Ramos (cell line): Measurements from ENCODE around the gene RND3.

Experiments
- in situ Hi-C: fragments of 300-500 bp; cut with MboI; formaldehyde crosslinking; loops from one replicate; pipeline ENCODE4 v1.14.3; 2022; ENCODE audit warnings: low sequenced_read_pairs; ENCODE audit not compliant: unreplicated experiment

Gene RND3

DNA sequence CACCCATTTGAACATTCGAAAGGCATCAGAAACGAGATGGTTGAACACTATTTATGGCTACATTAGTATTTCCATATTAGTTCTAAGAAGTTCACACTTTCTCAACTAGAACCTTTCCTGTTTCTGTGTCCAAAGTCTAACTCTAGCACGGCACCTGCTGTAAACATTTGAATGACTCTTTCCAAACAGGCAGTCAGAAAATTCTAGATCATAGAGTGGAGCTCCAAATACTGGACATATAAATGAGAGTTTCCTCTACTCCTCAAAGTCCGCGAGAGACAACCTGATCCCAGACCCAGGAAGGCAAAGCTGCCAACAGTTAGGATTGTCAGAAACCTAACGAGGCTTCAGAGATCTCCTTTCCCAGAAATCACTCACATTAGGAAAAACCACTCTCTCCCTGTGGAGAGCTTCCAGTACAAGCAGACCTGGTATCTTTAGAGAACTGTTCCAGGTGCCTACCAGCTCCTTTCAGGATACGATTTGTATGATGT is 10.6 kb downstream of the RND3 start:
- in situ Hi-C loops = no loop called here

DNA sequence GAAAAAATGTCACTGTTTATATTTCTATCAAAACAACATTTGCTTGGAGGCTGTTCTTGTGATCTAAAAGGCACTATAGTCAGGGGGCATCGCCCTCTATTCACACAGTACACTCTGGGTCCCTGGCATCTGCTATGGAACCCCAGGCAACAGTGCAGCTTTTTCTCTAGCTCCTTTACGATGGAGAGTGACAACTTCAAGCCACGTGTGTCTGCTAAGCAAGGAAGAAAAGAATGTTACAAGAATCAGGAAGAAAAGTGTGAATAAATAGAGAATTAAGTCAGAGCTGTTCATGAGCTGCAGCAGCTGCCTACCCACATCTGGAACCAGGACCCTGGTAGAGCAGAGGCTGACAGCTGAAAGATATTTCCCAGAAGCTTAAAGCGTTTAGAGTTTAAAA is 11.2 kb downstream of the RND3 start:
- in situ Hi-C loops = no loop called here

DNA sequence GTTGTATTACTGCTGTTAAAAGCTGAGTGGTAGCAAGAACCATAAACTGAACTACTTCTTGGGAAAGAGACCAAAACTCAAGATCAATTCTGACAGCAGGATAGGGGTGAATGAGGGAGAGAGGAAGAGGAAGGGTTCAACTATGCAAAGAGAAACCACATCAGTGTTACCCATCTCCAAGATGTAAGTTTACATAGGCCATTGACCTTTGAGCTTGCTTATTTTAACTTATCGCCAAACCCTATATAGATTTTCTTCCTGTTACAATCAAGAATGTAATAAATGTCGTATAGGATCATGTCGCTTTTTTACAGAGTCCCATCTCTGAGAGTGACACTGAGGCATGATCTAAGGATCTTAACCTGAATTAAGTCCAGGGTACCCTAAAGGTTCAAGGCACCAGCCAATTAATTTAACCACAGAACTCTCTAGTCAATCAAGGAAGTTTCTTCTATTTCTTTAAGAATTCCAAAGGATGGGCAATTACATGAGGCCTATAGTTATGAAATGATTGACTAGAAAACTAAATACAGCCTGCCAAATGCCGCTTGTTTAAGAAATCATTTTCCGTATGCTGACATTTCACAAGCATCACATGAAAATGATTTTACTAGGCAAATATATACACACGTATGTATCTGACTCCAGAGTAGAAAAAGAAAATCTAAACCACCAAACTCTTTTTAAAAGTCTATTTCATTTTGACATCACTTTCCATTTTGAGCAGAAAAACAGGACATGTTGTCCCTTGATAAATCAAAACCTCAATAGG is 11.8 kb downstream of the RND3 start:
- in situ Hi-C loops = no loop called here

DNA sequence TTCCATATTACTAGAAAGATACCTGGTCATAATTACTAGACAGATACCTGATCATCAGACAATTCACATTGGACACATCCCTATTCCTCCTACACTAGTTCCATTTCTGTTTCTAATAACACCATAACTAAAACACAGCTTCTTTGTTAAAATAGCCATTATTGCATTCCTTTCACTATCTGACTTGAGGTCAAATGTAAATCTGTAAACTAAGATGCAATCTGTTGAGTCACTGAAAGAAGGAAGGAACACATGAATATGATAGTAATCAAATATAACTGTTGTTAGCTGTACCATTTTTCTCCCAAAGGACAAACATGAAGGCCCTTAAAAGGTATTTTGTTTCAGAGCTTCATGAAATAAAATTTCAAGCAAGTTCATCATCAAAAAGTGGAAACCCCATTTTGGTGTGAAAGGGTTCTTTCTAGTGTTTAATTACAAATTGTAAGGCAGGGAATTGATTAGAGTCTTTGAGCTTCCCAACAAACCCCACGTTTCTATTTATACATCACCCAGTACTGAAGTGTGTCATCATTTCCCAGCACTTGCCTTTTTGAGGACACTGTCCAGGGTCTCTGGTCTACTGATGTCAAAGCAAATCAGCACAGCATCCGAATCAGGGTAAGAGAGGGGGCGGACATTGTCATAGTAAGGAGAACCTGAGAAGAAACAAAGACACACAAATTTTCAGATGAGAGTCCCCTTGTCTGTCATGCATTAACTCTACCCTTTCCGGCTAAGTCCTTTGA is 13.0 kb downstream of the RND3 start:
- in situ Hi-C loops = no loop called here

DNA sequence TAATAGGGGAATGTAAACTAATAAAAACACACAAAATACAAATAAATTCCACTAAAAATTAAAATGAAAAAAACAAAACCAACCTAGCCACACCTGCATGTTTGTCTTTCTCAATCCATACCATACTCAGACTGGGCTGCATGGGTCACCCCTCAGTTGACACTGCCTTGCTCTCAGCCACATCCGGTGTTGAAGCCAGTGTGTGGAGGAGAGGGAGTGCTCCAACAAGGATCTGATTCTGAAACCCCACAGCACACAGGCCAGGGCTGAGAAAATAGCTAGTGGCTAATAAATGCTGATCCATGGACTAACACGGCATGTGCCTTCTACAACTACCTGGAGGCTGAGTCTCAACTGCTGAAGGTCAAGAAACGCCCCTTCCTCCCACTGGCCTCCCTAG is 13.7 kb downstream of the RND3 start:
- in situ Hi-C loops = no loop called here

DNA sequence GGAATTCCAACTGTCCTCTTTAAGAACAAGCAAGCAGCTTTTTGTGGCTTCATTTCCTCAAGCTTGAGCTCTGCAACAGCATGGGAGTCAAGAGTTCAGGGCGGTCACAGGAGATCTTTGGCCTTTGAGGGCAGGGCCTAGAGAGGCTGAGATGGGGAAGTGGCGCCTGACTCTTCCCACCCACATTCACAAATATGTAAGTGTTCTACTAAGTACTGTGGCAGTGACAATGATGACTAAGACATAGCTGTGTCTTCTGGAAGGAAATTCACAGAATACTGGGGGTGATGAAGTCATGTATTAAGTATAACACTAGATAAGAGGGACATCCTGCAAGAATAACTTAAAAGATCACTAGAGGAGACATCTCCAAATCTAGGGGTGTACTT is 15.0 kb downstream of the RND3 start:
- in situ Hi-C loops = no loop called here

DNA sequence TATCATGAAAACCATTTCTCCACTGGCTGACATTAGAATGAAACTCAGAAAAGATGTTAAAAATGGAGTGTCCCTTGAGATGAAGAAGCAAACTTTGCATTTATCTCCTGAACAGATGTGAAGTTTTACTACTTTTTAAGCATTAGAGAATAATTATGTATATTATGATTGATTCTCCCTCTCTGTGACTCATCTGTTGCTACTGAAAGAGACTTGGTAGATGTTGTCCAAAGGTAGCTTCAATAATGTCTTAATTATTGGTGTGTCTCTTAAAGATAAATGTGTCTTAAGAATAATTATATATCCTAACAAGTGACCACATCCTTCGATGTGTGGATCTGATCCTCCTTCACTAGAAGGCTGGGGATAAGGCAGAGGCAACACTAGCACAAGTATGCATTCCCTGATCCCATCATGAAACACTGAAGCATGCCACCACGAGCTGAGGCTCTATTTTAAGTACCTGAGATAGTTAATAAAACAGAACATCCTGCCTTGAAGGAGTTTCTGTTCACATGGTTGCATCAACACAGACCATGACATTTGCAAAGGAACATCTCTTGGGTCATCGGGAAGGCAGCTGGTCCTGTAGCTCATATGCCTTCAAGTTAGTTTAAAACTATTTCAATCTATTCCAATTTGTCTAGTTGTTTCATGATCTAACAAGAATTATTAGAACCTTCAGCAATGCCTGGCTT is 15.5 kb downstream of the RND3 start:
- in situ Hi-C loops = no loop called here

DNA sequence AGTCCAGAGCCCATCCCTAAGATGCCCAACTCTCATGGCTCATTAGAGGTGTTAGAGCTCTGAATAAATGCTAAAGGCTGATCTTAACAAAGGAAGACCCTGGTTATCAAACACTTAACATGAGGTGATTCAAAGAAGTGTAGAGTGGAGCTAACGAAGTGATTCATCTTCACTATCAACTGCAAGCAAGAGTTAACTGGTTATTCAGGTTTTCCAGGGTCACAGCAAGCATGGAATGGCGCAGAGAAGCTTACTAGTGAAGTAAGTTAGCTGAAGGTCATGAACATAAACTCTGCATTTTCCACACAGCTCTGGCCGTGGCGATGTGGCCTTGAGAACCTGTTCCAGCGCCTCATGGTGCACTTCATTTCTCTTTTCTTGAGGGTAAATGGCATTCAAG is 17.0 kb downstream of the RND3 start:
- in situ Hi-C loops = no loop called here

DNA sequence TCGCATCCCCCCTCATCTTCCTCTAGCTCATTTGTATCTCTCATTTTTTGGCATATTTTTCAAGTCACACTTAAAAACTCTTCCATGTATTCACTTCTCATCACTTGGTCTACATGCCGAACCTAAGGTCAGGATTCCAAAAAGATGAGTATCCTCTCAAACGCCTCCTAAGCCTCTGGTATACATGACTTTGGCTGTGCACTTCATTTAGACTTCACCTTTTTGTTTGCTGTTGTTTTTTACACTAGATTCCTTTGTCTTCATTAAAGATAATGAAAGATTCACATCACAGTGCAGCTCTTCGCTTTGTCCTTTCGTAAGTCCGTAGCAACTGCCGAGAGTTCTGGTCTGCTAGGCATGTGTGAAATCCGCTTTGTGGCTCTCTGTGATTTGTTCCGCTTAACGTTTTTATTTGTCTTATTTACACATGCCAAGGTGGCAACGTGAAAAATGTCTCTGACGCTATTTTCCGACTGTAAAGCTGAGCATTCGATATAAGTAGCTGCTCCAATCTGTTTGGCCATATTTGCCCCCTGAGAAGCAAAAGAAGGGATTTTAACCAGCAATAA is 17.7 kb downstream of the RND3 start:
- in situ Hi-C loops = no loop called here

DNA sequence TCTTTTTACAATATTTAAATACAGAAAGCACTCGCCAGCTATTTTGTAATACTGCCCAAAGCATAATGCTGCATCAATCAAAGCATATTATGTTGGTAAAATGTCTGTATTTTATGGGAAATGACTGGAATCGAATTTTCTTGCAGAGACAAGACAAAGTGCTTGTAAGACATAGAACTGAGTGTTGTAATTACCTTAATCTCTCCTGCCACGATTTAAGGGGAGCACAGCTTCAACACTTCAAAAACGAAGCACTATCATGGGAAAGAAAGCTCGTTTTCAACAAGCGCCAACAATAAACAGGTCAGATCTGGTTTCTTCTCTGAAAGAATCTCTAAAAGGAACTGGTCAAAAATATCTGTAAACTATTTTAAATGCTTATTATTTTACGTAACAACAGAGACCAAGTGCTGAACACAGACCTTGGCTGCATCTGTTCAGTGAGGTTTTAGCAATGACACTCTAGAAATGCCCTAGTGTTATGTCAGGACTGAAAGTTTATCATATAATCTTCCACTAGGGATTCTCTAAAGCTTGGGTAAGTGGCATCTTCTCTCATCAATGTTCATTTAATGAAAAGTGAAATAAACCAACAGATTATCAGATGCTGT is 19.0 kb downstream of the RND3 start:
- in situ Hi-C loops = no loop called here

DNA sequence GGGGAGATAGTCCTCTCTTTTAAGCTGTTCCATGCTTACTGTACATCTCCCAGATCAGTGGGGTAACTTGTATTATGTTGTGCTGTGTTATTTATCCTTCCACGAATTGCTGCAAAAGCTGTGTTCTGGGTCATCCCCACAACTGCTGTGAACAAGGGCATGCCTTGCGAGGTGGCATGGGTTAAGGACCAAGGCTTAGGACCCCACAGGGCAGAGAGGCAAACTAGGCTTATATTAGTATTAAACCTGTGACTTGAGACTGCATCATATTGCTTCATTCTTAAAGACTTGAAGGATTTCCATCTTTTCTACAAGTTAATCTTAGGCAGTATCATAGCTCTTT is 19.9 kb downstream of the RND3 start:
- in situ Hi-C loops = no loop called here

DNA sequence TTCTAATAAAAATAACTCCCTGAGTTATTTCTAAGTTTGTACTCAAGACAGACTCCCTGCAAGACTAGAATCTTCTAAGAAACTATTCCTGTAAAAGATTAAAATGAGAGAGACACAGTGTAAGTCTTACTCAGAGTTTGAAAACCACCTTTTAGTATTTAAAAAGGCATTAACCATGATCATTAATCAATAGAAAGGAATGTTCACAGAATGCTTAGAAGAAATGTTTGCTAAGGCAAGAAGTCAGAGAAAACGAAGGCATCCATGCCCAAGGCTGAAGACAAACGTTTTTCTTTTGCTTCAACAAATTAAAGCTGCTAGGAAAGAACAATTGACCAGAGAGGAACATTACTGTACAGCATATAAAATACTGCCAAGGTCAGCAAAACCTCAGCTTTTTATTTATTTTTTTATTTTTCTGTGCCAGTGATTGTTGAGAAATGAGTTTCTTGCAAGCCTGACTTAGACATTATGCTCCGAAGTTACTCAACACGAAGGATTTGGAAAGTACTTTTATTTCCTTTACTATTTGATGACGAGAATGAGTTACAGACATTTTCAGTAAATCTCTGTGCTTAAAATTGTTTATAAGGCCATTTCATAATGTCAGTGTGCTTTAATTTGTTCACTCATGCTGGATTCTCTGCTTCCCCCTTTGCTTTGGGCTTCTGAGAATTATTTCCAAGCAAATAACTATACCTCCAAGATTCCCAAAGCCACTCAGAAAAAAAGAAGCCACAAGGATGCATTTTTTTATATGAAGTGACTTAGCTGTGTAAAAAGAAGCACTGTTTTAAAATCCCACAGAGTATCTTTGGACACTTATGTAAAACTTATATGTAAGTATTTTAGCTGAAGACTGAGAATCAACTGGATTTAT is 20.5 kb downstream of the RND3 start:
- in situ Hi-C loops = no loop called here

DNA sequence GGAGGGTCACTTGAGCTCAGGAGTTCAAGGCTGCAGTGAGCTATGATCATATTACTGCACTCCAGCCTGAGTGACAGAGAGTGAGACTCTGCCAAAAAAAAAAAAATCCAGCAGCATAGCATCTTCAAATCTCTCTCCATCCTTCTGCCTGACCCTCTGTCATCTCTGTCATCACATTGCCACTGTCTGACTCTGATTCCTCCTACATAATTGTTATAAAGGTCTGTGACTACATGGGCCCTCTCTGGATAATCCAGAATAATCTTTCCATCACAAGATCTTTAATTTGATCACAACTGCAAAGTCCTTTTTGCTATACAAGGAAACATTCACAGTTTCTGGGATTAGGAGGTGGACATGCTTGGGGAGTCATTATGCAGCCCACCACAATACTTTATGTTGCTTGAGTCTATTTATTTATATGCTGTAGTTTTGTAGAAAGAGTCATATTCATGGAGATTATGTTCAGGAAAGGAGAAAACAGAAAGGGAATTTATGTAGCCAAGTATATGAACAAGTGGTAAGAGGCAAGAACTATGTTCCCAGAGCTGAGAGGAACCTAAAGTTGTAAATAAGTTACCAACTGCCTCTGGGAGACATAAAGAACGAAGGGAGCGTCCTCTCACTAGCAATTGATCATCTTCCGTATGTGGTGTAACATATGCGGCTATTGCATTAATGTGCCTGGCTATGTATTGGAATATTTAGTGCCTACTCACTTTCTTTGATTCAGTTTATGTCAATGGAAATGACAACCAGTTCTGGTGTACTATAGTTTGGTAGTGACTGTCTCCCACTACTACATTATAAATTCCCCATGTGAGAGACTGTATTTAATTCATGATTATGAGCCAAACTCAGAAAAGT is 21.5 kb downstream of the RND3 start:
- in situ Hi-C loops = no loop called here

DNA sequence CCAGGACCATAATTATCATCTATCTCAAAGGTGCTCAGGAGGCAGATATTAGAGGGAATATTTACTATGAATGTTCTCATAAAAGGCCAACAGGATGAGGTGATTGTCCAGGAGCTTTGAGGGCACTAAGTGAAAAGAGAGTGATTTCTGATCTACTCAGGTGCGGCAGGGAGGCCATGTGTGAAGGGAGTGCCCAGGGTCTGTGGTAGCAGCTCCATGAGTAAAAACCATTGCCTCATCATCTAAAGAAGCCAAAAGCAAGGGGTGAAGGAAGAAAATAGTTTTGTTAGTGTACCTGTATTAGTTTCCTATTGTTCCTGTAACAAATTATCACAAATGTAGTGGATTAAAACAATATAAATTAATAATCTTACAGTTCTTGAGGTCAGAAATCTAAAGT is 22.5 kb downstream of the RND3 start:
- in situ Hi-C loops = no loop called here

DNA sequence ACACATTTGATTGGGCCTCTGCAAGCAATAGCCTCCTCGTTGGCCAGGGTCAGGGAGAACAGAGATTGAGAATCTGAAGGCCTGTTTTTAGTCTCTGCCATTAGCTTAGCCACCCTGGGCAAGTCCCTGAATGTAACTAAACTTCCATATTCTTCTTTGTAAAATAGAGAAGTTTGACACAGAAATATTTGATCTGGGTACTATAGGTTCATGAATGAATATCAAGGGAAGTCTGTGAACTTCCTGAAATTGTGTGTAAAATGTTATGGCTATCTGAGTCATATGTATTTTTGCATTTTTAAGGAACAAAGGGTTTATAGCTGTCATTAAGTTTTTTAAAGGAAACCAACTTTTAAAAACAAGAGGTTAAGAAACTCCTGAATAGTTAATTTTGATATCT is 23.2 kb downstream of the RND3 start:
- in situ Hi-C loops = no loop called here

DNA sequence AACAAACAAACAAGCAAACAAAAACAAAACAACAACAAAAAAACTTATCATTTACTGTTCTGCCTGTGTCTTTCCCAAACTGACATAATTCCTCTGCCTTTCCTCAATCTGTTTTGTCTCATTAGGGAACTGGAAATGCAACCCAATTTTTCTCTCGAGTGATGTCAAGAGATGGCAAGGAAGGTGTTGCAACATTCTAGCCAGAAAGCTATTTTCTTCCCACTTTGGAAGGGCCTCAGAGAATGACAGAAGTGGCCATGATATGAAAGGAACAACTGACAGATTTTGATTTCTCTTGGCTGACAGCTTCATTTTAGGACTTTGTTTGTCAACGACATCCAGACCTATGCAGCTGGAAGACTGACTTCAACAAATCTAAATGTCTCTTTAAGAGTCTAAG is 24.7 kb downstream of the RND3 start:
- in situ Hi-C loops = no loop called here

DNA sequence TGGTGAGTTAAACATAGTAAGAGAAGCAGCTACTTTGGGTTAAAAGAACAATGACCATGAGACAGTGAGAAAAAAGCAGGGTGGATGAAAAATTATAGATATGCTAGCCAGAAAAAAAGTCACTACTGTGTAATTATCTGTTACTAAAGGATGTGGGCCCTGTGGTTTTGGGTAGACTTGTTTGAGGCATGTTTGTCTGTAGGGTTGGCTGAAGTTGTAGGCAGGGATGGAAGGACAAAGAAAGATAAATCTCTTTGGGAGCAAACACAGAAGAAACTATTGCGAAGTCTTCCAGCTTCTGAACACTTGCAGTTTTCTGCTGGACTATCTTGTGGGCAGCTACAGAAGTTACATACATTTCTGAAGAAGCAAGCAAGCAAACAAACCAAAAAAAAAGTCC is 28.2 kb downstream of the RND3 start:
- in situ Hi-C loops = no loop called here

DNA sequence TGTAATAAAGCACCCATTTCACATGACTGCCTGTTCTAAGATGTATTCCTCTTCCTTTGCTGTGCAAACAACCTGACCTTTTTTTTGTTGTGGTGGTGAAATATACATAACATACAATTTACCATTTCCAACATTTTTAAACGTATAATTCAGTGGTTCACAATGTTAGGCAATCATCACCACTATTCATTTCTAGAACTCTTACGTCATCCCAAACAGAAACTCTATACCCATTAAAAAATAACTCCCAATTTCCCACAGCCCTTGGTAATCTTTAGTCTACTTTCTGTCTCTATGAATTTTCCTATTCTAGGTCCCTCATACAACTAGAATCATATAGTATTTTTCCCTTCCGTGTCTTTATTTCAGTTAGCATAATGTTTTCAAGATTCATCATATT is 36.7 kb downstream of the RND3 start:
- in situ Hi-C loops = no loop called here

DNA sequence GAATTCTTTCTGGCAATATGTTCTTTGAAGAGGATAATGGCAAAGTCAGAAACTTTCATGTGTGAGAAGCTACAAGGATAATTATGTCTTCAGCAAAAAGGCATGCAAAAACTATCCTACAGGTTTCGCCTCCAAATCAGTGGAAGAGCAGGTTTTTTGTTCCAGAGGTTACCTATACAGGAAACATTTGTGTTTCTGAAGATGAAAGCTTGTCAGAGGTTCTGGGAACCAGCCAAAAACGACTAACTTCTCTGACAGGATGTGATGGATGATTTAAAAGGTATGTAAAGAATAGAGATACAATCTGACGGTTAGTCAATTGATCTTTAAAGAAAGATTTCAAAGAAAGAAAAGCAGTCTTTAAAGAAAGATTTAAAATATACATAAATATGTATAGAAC is 37.6 kb downstream of the RND3 start:
- in situ Hi-C loops = no loop called here
